ENCODE data around the gene LPP. TPM values are rescaled to one million over a fixed set of nuclear protein-coding genes. Genes with fewer than 3 reads are reported as not detected.

The LPP gene
- total RNA-seq, 2 experiments from 2014 or later, result 51.3 to 58.9 TPM

GRCh38 chr3:188156056-188156455, 2.1 kb downstream of the LPP start:
- peaks cover 70% of the 10 kb centered on the region for H3K4me1 Mint-ChIP-seq (ENCODE audit: low read depth)
- DNase-seq, result peak; percentile 62
- no peaks in the 10 kb centered on the region for H3K27me3 Mint-ChIP-seq (ENCODE audit: low read depth)
- peaks cover 45% of the 10 kb centered on the region for H3K36me3 Mint-ChIP-seq (ENCODE audit: low read depth)
- no peaks in the 10 kb centered on the region for H3K9me3 Mint-ChIP-seq (ENCODE audit: insufficient read depth)
- ChIA-PET CTCF (interaction anchor here (1.0 to 5.1 kb wide), 4 partner anchors 8 to 416 kb away, joined by 3 to 41 read pairs (median 18); partner anchors contain the start of gene BCL6), POLR2A (interaction anchor here (1.9 to 5.3 kb wide), 3 partner anchors 10 to 411 kb away, joined by 8 to 92 read pairs (median 20); partner anchors contain the start of gene BCL6)
- peak overlapping the region; percentile 90 for H3K4me3 Mint-ChIP-seq
- peak overlapping the region; percentile 82 for H3K27ac Mint-ChIP-seq
- ATAC-seq, result no peak

GRCh38 chr3:188157407-188157806, 3.5 kb downstream of the LPP start:
- H3K4me3 Mint-ChIP-seq, result no peak overlapping the region
- H3K4me1 Mint-ChIP-seq (ENCODE audit: low read depth), result peaks cover 73% of the 10 kb centered on the region

GRCh38 chr3:188157971-188158370, 4.0 kb downstream of the LPP start:
- Mint-ChIP-seq H3K4me3 (no peak overlapping the region), H3K4me1 (ENCODE audit: low read depth) (peaks cover 68% of the 10 kb centered on the region), H3K27me3 (ENCODE audit: low read depth) (no peaks in the 10 kb centered on the region), H3K36me3 (ENCODE audit: low read depth) (peaks cover 53% of the 10 kb centered on the region), H3K27ac (peak overlapping the region; percentile 0), H3K9me3 (ENCODE audit: insufficient read depth) (no peaks in the 10 kb centered on the region)
- no peak for DNase-seq
- CTCF ChIA-PET, result interaction anchor here (2.6 kb wide), 1 partner anchor 417 kb away, joined by 11 read pairs; no protein-coding TSS in a partner anchor
- POLR2A ChIA-PET, result interaction anchor here (0.6 to 1.2 kb wide), 2 partner anchors 411 to 412 kb away, joined by 3 read pairs; no protein-coding TSS in a partner anchor
- ATAC-seq, result no peak

More at GRCh38 chr3:188157407-188157806, 3.5 kb downstream of the LPP start:
- Mint-ChIP-seq H3K36me3 (ENCODE audit: low read depth) (peaks cover 52% of the 10 kb centered on the region), H3K27ac (peak overlapping the region; percentile 15), H3K27me3 (ENCODE audit: low read depth) (no peaks in the 10 kb centered on the region), H3K9me3 (ENCODE audit: insufficient read depth) (no peaks in the 10 kb centered on the region)
- ChIA-PET CTCF (interaction anchor here (2.6 kb wide), 1 partner anchor 417 kb away, joined by 11 read pairs; no protein-coding TSS in a partner anchor), POLR2A (interaction anchor here (0.6 to 1.2 kb wide), 2 partner anchors 410 to 412 kb away, joined by 3 read pairs; no protein-coding TSS in a partner anchor)
- DNase-seq (no peak), ATAC-seq (no peak)

DNA sequence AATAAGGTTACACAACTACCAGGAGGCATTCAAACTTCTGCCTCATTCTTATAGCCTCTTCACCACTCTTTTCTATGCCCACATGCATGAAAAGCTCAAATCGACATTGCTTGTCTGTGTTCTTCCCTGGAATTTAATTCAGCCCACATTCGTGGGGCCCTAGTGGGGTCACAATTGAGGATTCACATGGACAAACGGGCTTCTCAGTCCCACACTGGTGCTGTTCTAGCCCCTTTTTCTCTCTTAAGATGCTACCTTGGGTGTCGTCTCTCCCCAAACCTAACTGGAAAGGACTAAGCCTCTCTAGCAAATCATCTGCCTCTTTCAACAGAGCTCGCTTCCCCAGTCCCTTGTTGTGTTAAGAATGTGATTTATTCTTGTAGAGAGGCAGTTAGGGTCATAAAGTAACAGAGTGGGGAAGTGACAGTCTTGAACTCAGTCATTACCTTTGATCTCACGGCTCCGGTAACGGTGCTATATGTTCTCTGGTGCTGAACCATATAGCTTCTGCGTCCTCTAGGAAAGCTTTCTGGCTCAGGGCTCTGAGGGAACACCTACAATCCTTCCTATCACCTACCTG, 4.9 kb downstream of the LPP start:
- peaks cover 68% of the 10 kb centered on the region for H3K4me1 Mint-ChIP-seq (ENCODE audit: low read depth)
- H3K36me3 Mint-ChIP-seq (ENCODE audit: low read depth), result peaks cover 54% of the 10 kb centered on the region
- no peak for ATAC-seq
- H3K9me3 Mint-ChIP-seq (ENCODE audit: insufficient read depth), result no peaks in the 10 kb centered on the region
- no peak overlapping the region for H3K4me3 Mint-ChIP-seq
- no peaks in the 10 kb centered on the region for H3K27me3 Mint-ChIP-seq (ENCODE audit: low read depth)
- ChIA-PET POLR2A (interaction anchor here (1.2 to 1.3 kb wide), 2 partner anchors 411 to 414 kb away, joined by 3 to 5 read pairs; partner anchors contain the start of gene BCL6), CTCF (interaction anchor here (1.2 to 2.6 kb wide), 3 partner anchors 8 to 418 kb away, joined by 3 to 11 read pairs (median 4); no protein-coding TSS in a partner anchor)
- no peak overlapping the region for H3K27ac Mint-ChIP-seq
- no peak for DNase-seq

- ChIA-PET CTCF (interaction anchor here (1.3 to 1.5 kb wide), 2 partner anchors 413 to 421 kb away, joined by 3 to 4 read pairs; no protein-coding TSS in a partner anchor), POLR2A (no interaction called here)
- Mint-ChIP-seq H3K9me3 (ENCODE audit: insufficient read depth) (no peaks in the 10 kb centered on the region), H3K4me3 (no peak overlapping the region), H3K4me1 (ENCODE audit: low read depth) (peaks cover 71% of the 10 kb centered on the region), H3K27ac (peak overlapping the region; percentile 27), H3K36me3 (ENCODE audit: low read depth) (peaks cover 46% of the 10 kb centered on the region), H3K27me3 (ENCODE audit: low read depth) (no peaks in the 10 kb centered on the region)
- DNase-seq (no peak), ATAC-seq (no peak)
These were observed 6.8 kb downstream of the LPP start for GRCh38 chr3:188160751-188161150.

GRCh38 chr3:188164248-188164687, 10.3 kb downstream of the LPP start:
- H3K27ac Mint-ChIP-seq, result peak overlapping the region; percentile 58
- H3K9me3 Mint-ChIP-seq (ENCODE audit: insufficient read depth), result no peaks in the 10 kb centered on the region
- no peaks in the 10 kb centered on the region for H3K27me3 Mint-ChIP-seq (ENCODE audit: low read depth)
- ATAC-seq (peak; percentile 48), DNase-seq (no peak)
- ChIA-PET CTCF (interaction anchor here (0.6 to 1.1 kb wide), 4 partner anchors 9 to 792 kb away, joined by 3 to 5 read pairs (median 4); no protein-coding TSS in a partner anchor), POLR2A (interaction anchor here (0.6 to 4.7 kb wide), 2 partner anchors 9 to 173 kb away, joined by 5 to 20 read pairs; partner anchors contain the start of gene LPP)
- peaks cover 24% of the 10 kb centered on the region for H3K36me3 Mint-ChIP-seq (ENCODE audit: low read depth)
- no peak overlapping the region for H3K4me3 Mint-ChIP-seq
- H3K4me1 Mint-ChIP-seq (ENCODE audit: low read depth), result peaks cover 44% of the 10 kb centered on the region

- Mint-ChIP-seq H3K9me3 (ENCODE audit: insufficient read depth) (no peaks in the 10 kb centered on the region), H3K4me1 (ENCODE audit: low read depth) (peaks cover 49% of the 10 kb centered on the region)
- ATAC-seq, result peak; percentile 27
These were observed 11.6 kb downstream of the LPP start for GRCh38 chr3:188165596-188165995.

DNA sequence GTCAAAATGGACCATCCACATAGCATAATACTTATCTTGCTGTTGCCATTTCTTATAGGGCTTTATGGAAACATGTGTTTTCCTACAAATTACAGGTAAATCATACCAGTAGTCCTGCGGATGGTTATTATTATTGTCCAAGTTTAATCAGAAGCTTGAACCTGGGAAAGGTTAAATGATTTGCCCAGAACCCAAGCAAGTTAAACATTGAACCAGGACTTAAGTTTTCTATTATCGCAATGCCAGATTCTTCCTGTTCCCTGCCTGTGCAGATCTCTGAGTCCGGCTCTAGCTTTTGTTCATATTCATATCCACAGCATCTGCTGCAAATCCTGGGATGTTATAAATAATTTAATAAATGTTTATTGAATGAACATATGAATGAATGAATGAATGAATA, 12.5 kb downstream of the LPP start:
- DNase-seq (no peak), ATAC-seq (no peak)
- CTCF ChIA-PET, result interaction anchor here (1.0 to 1.6 kb wide), 4 partner anchors 10 to 789 kb away, joined by 3 to 7 read pairs (median 3); no protein-coding TSS in a partner anchor
- H3K4me3 Mint-ChIP-seq, result no peak overlapping the region
- H3K4me1 Mint-ChIP-seq (ENCODE audit: low read depth), result peaks cover 53% of the 10 kb centered on the region
- no peaks in the 10 kb centered on the region for H3K27me3 Mint-ChIP-seq (ENCODE audit: low read depth)
- POLR2A ChIA-PET, result interaction anchor here (4.7 kb wide), 1 partner anchor 11 kb away, joined by 20 read pairs; the partner anchor contains the start of gene LPP
- no peak overlapping the region for H3K27ac Mint-ChIP-seq
- peaks cover 23% of the 10 kb centered on the region for H3K36me3 Mint-ChIP-seq (ENCODE audit: low read depth)
- no peaks in the 10 kb centered on the region for H3K9me3 Mint-ChIP-seq (ENCODE audit: insufficient read depth)

More at GRCh38 chr3:188165596-188165995, 11.6 kb downstream of the LPP start:
- DNase-seq, result no peak
- ChIA-PET POLR2A (interaction anchor here (0.8 to 4.7 kb wide), 2 partner anchors 11 to 22 kb away, joined by 3 to 20 read pairs; partner anchors contain the start of gene LPP), CTCF (interaction anchor here (1.1 to 1.6 kb wide), 2 partner anchors 418 to 426 kb away, joined by 4 to 7 read pairs; no protein-coding TSS in a partner anchor)
- Mint-ChIP-seq H3K36me3 (ENCODE audit: low read depth) (peaks cover 24% of the 10 kb centered on the region), H3K27me3 (ENCODE audit: low read depth) (no peaks in the 10 kb centered on the region), H3K27ac (peak overlapping the region; percentile 4), H3K4me3 (no peak overlapping the region)

- no peak overlapping the region for H3K4me3 Mint-ChIP-seq
- CTCF ChIA-PET, result interaction anchor here (0.6 kb wide), 1 partner anchor 711 kb away, joined by 3 read pairs; no protein-coding TSS in a partner anchor
- no peaks in the 10 kb centered on the region for H3K9me3 Mint-ChIP-seq (ENCODE audit: insufficient read depth)
- DNase-seq, result no peak
- no peak for ATAC-seq
- H3K27ac Mint-ChIP-seq, result no peak overlapping the region
- peaks cover 53% of the 10 kb centered on the region for H3K4me1 Mint-ChIP-seq (ENCODE audit: low read depth)
- POLR2A ChIA-PET, result interaction anchor here (4.7 kb wide), 1 partner anchor 13 kb away, joined by 20 read pairs; the partner anchor contains the start of gene LPP
- peaks cover 20% of the 10 kb centered on the region for H3K36me3 Mint-ChIP-seq (ENCODE audit: low read depth)
- H3K27me3 Mint-ChIP-seq (ENCODE audit: low read depth), result no peaks in the 10 kb centered on the region
These were observed 14.2 kb downstream of the LPP start for GRCh38 chr3:188168186-188168585.

- no peak overlapping the region for H3K27ac Mint-ChIP-seq
- no peak for ATAC-seq
- CTCF ChIA-PET, result interaction anchor here (0.7 kb wide), 1 partner anchor 420 kb away, joined by 3 read pairs; no protein-coding TSS in a partner anchor
These were observed 14.7 kb downstream of the LPP start for GRCh38 chr3:188168648-188169047.

DNA sequence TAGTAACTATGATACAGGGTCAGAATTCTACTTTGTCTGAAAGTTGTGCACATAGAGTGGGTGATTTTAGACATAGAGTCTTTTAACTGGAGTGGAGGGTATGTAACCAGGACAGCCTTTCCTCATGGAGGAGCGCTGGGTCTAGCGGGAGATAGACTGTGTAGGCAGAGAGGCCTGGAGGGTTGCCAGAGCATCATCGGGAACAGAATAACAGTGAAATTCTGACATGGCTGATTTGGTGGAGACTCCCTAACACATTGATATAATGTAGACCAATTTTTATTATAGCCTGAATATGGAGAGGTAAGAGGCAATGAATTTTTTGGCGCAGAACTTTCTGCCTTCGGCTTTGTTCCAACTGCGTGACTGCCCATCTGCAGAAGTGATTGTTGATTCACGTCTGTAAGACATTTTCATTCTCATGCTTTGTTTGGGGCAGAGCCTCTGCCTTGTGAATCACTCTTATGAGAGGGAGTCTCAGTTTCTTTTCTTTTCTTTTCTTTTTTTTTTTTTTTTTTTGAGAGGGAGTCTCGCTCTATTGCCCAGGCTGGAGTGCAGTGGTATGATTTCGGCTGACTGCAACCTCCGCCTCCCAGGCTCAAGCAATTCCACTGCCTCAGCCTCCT, 16.0 kb downstream of the LPP start:
- peaks cover 54% of the 10 kb centered on the region for H3K4me1 Mint-ChIP-seq (ENCODE audit: low read depth)
- H3K27ac Mint-ChIP-seq, result peak overlapping the region; percentile 76
- ChIA-PET POLR2A (interaction anchor here (1.3 to 1.5 kb wide), 2 partner anchors 14 to 424 kb away, joined by 6 to 8 read pairs; partner anchors contain the start of gene BCL6), CTCF (interaction anchor here (0.8 to 1.9 kb wide), 5 partner anchors 15 to 432 kb away, joined by 3 to 5 read pairs (median 3); no protein-coding TSS in a partner anchor)
- ATAC-seq, result no peak
- H3K36me3 Mint-ChIP-seq (ENCODE audit: low read depth), result peaks cover 27% of the 10 kb centered on the region
- no peaks in the 10 kb centered on the region for H3K9me3 Mint-ChIP-seq (ENCODE audit: insufficient read depth)
- no peak for DNase-seq
- H3K27me3 Mint-ChIP-seq (ENCODE audit: low read depth), result no peaks in the 10 kb centered on the region
- H3K4me3 Mint-ChIP-seq, result no peak overlapping the region

More at GRCh38 chr3:188168648-188169047, 14.7 kb downstream of the LPP start:
- H3K27me3 Mint-ChIP-seq (ENCODE audit: low read depth), result no peaks in the 10 kb centered on the region
- no peaks in the 10 kb centered on the region for H3K9me3 Mint-ChIP-seq (ENCODE audit: insufficient read depth)
- H3K4me3 Mint-ChIP-seq, result no peak overlapping the region
- H3K4me1 Mint-ChIP-seq (ENCODE audit: low read depth), result peaks cover 53% of the 10 kb centered on the region
- DNase-seq, result no peak
- peaks cover 18% of the 10 kb centered on the region for H3K36me3 Mint-ChIP-seq (ENCODE audit: low read depth)
- POLR2A ChIA-PET, result no interaction called here
